Measurements from ENCODE around the gene NOVA2.

- TF ChIP-seq CTCF (IDR thresholded peaks at IDR 0.05; ENCODE audit: insufficient read depth, low read depth, low read length) (no peak), EZH2 (IDR thresholded peaks at IDR 0.05; ENCODE audit: insufficient read depth, low read length) (no peak)
These were observed 56.1 kb downstream of the NOVA2 start for GRCh38 chr19:45917421-45918091.

All from astrocyte (in vitro differentiated cells and primary cell).